Muscle of back (tissue), 11 donors: Measurements from ENCODE around the gene AP3D1. TPM values are rescaled to one million over a fixed set of nuclear protein-coding genes. Genes with fewer than 3 reads are reported as not detected.
"Not testable (repeated sequence)": the region's sequence is repeated elsewhere in the genome, so short reads cannot be mapped to it uniquely, and the experiment has no call there.

ENCODE experiments used
- DNase-seq, 3 donors: peaks; one replicate each; pipeline versions ENCODE4 v3.0.0 to v3.0.0-alpha.2; 2013
- polyA plus RNA-seq, 10 donors: library from polyadenylated mRNA; unstranded; fragments of 120-200 nt; gene quantifications; one replicate each; pipeline ENCODE4 v1.2.1, GENCODE V29; 2013; ENCODE audit not compliant: insufficient read length in 10 of 10

Gene AP3D1
- polyA plus RNA-seq, 10 donors = 52.0 to 77.1 (median 62.3) TPM

- DNase-seq = no peak
Observed at GRCh38 chr19:2129486-2129885, 21.9 kb downstream of the AP3D1 start.

DNA sequence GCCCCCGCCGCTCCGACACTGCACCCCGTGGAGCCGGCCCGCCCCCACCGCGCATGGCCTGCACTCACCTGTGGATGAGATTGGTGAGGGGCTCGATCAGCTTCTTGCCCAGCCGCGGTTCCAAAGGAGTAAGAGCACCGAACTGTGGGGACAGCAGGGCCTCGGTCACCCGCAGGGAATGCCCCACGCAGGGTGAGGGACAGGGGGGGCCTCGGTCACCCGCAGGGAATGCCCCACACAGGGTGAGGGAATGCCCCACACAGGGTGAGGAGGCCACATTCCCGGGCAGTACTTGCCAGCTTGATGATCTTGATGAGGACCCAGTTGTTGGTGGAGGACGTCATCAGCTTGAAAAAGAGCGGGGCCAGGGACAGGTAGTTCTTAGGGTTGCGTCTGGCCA is 22.3 kb downstream of the AP3D1 start:
- no peak for DNase-seq

GRCh38 chr19:2128252-2128651 is 23.1 kb downstream of the AP3D1 start:
- DNase-seq = not testable (repeated sequence)

GRCh38 chr19:2127758-2128157 is 23.6 kb downstream of the AP3D1 start:
- DNase-seq = no peak

DNA sequence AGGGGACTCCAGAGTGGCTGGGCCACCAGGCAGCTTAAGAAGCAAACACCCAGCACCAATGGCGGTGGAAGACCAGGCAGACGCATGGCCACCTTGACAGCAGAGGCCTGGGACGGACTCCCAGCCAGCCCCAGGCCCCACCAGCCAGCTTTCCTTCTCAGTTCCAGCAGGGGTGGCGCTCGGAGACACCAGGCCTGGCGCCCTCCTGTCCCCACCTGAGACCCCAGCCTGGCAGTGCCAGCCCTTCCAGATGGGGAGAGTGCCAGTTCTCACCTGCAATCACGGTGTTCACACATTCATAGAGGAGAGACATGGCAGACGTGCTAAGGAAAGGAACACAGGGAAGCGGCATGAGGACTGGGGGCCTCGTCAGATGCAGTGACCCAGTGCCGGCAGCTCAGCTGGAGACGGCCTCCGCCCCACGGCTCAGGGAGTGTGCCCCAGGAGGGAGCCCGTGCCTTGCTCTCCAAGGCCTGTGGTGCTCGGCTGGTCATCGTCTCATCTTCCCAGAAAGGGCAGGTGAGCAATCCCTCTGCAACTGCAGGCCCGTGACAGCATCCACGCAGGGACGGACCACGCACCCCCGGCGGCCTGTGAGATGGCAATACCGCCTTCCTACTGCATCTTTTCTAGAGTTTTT is 24.4 kb downstream of the AP3D1 start:
- no peak for DNase-seq

DNA sequence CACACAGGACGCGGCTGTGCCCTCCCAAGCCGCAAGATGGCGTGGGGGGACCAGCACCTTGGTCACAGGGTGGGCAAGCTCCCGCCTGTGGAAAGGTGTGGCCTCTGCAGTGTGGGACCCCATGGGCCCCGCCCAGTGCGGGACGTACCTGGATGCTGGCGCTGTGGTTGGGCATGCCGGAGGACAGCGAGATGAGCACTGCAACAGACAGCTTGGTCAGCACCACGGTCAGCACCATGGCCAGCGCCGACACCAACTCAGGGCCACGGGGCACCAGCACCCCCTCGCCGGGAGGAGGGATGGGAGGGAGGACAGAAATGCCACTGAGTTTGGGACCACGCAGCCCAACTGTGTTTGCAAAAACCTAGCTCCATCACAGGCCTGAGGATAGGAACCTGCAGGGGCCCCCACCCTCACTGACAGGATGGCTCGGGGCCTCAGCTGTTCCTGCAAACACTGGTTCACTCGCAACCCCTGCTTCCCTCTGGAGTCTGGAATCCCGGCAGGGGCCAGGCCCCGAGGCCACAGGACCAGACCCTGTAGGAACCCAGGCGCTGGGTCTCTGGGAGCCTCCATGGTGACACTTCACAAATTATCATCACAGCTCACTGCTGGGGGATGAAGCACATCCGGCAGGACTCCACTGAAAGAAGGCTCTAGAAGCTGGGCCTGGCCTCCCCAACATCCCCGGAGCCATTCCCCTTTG is 27.5 kb downstream of the AP3D1 start:
- DNase-seq = no peak

DNA sequence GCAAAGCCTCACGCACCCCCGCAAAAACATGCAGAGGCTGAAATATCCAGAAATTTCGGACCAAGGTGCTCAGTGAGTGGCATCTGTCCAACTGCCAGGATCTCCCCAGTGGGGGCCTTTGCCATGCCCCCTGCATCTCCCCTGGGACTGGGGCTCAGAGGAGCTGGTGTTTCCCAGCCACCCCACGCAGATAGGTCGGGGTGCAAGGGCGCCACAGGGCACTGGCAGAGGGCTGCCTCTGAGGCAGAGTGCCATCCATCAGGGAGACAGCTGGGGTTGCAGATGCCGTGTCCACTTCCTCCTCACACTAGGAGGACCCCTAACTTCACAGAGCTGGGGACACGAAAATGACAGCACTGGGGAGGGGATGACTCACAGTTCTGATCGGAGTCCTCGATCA is 28.4 kb downstream of the AP3D1 start:
- no peak for DNase-seq

GRCh38 chr19:2122251-2122650 is 29.1 kb downstream of the AP3D1 start:
- DNase-seq = no peak

GRCh38 chr19:2121416-2122051 is 29.8 kb downstream of the AP3D1 start:
- no peak for DNase-seq

DNA sequence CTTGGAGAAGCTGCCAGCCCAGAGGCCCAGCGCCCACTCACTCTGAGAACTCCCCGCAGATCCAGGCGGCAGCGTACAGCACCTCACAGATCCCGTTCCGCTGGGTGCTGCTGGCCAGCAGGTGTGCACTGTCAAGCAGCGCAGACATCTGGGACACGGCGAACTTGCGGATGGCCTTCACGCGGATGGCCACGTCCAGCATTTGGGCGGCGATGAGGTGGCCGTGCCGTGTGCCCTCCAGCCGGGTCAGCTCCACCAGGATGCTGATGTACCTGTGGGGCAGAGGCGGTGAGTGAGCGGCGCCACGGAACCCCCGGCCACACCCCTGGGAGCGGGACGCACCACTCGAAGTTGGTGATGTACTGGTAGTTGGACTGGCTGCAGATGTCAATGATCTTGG is 30.5 kb downstream of the AP3D1 start:
- no peak for DNase-seq

DNA sequence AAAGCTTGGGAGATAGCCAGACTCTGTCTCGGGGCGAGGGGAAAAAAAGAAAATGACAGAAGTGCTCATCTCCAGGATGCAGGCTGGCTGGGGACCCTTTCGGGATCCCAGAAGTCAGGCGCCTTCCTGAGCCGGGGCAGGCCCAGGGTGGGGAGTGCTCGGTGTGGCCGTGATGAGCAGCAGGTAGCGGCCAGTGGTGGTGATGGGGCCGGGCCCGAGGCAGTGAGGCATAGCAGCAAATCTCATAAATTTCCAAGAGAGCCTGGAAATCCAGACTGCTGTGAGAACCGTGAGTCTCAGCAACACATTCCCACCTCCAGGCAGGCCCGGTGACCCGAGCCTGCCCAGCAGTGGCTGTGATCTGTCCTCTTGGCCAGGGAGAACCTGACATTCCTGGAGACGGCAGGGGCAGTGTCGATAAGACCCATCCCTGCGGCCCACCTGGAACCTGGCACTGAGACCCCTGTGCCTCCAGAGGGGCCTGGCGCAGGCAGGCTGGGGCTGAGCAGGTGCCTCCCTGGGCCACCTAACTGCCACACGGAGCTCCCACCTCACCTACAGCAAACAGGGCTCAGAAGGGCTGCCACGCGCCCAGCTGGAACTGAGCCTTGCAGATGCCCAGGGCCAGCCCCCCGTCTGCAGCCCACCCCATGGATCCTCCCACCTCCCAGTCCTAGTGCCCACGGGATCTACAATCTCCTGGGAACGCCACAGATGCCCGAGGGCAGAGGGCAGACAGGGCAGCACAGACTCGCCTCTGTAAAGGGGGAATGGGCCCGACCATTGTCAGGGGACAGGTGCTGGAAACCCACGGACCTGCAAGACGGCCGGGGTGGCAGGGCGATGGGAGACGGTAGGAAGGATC is 31.2 kb downstream of the AP3D1 start:
- DNase-seq = no peak

GRCh38 chr19:2118438-2118837 is 32.9 kb downstream of the AP3D1 start:
- no peak for DNase-seq

GRCh38 chr19:2117215-2117960 is 34.0 kb downstream of the AP3D1 start:
- DNase-seq = no peak

- DNase-seq = no peak
Observed at GRCh38 chr19:2116507-2116906, 34.9 kb downstream of the AP3D1 start.

- DNase-seq = no peak
Observed at GRCh38 chr19:2115911-2116426, 35.4 kb downstream of the AP3D1 start.

GRCh38 chr19:2115324-2115723 is 36.0 kb downstream of the AP3D1 start:
- DNase-seq = no peak

GRCh38 chr19:2114821-2115220 is 36.5 kb downstream of the AP3D1 start:
- DNase-seq = no peak

DNA sequence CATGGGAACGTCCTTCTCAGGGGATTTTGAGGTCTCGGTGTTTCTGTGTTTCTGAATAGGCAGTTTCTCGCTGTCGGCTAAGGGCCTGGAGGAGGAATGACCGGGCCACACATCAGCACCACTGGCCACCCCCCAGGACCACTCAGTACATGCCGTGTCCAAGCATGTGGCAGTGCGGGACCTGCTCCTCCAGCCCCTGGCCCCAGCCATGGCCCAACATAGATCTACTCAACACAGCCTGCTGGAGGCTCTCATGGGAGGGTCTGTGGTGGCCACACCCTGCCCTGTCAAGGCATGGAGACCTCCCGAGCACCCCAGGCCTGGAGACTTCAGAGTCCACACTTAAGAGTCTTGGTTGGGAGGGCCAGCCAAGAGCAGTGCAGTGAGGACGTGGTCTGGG is 37.1 kb downstream of the AP3D1 start:
- no peak for DNase-seq

DNA sequence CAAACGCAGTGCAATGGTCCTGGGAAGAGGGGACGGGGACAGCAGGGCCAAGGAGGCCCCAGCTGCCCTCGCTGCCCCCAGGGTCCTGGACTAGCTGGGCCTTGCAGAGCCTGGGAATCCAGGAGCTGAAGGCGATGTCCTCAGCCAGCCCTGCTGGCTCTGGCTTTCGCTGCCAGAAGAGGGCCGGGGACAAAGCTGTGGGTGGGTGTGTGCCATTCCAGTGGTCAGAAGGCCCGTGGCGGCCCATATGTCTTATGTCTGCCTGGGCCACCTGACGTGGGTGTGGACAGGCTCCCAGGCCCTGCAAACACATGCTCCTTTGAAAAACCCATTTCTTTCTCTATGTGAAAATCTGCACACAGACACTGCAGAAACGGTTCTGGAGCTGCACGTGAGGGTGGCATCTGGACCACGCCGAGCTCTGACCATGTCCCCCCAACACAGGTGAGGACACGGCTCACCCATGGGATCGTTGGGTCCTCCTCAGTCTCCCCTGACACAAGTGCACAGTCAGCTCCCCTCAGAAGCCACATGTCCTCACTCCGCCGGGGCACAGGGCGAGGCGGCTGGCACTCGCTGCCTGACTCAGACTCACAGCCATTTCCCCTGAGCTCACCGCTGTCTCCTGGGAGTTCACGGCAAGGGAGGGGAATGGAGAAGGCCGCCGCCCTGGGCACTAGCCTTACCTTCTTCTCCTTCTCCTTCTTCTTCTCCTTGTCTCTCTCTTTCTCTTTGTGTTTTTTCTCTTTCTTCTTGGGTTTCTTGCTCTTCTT is 37.7 kb downstream of the AP3D1 start:
- no peak for DNase-seq

GRCh38 chr19:2112516-2113320 is 38.6 kb downstream of the AP3D1 start:
- no peak for DNase-seq
